Ecto neural progenitor cell (in vitro differentiated cells): ENCODE results near the gene DNMT3A.

Source experiments
- DNase-seq: peaks from one replicate; pipeline ENCODE4 v3.0.0-alpha.2; 2018; ENCODE audit warnings: low spot score

The DNMT3A gene

GRCh38 chr2:25347205-25347815 is 5.6 kb upstream of the DNMT3A start:
- DNase-seq: no peak

- DNase-seq: no peak
Measured at GRCh38 chr2:25343187-25343825, 1.6 kb upstream of the DNMT3A start.

GRCh38 chr2:25342372-25343186 is 854 bp upstream of the DNMT3A start:
- peak; percentile 93 for DNase-seq

DNA sequence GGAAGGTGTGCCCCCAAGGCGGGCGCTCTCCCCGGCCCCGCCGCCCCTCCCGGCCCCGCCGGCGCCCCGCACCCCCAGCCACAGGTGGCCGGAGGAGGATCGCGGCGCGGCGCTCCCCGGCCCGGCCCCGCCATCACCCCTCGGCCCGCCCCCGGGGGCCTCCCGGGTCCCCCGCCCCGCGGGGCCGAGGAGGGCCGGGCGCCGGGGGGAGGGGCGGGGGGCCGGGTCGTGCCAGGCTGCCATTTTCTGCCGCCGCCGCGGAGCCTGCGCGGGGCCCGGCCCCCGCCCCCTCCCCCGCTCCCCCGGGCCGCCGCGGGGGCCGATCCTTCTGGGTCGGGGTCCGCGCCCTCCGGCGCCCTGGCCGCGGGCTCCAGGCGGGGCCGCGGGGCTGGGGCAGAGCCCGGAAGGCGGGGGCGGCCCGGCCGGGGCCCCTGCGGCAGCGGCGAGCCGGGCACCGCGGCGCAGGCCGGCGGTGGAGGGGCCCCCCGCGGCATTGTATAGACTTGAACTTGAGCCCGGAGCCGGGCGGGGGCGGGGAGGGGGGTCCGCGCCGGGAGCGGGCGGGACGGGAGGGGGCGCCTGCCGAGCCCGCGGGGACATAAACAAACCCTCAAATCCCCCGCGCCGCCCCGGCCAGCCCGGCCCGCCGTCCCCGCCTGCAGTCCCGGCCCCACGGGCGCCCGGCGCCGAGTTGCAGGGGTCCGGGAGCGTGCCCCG is 556 bp downstream of the DNMT3A start:
- DNase-seq: no peak

DNA sequence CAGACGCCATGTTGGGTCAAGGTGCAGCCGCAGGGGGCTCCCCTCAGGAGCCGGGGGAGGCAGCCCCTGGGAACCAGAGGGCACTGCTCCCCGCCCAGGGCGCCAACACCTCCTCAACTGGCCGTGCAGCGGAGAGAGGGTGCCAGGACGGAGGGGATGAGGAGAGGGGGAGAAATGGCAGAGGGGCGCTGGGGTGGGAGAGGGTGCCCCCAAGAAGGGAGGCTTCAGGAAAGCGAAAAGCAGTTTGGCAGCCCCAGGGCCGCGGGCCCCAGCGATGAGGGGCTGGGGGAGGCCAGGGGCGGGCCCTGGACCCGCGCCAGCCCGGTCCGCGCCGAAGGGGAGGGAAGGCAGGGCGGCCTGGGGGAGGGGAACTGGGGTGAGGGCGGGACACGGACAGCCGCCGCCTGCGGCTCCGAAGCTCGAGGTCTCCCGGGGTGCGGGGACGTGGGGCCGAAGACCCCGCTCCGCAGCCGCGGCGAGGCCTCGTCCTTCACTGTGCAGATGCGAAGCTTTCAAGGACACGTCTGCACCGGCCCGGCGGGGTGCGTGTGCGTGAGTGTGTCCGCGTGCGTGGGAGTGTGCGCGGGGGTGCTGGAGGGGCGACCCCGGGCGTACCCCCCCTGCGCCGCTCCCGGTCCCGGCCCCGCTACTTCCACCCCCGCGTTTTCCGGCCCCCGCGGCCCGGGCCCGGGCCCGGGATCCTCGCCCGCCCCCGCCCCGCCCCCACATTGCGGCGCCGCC is 1.4 kb downstream of the DNMT3A start:
- peak; percentile 45 for DNase-seq

GRCh38 chr2:25339791-25340180 is 1.9 kb downstream of the DNMT3A start:
- DNase-seq: peak; percentile 58

DNA sequence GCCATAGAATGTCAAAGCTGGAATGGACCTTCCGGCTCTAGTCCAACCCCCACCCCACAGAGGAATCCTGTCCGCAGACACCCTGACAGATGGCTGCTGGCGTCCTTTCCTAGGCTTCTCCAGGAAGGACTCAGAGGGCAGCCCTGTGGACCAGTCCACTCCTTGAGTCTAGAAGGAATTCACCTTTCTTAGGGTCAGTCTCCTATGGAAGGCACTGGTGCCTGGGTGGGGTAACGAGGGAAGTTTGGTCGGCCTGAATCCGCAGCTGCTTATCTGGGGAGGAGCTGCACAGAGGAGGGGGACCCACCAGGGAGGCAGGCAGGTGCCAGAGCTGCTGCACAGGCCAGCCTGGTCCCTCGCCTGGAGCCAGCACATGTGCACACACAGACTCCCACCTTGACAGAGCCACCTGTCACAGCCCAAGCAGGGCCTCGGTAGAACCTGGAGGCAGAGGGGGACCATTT is 2.5 kb downstream of the DNMT3A start:
- no peak for DNase-seq

GRCh38 chr2:25338401-25338800 is 3.3 kb downstream of the DNMT3A start:
- DNase-seq: peak; percentile 42

GRCh38 chr2:25337891-25338290 is 3.8 kb downstream of the DNMT3A start:
- DNase-seq: peak; percentile 41

GRCh38 chr2:25337276-25337675 is 4.4 kb downstream of the DNMT3A start:
- DNase-seq: peak; percentile 37

GRCh38 chr2:25336383-25336841 is 5.3 kb downstream of the DNMT3A start:
- peak; percentile 53 for DNase-seq

DNA sequence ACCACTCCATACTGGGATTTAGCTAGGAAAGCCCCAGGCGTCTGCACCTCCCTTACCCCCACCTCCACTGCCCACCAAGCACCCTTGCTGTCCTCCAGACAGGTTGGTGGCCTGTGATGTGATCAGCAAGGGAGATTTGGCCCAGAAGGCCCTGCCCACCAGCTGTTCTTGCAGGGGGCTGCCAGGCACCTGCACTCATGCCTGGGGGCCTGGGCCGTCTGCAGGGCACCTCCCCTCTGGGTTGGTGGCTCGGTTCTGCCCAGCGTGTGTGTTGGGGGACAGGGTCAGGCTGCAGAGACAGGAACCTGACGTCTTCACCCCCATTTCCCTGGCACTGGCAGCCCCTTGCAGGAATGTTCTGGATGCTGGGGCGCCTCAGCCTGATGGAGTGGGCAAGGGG is 5.8 kb downstream of the DNMT3A start:
- peak; percentile 46 for DNase-seq

GRCh38 chr2:25335204-25335603 is 6.5 kb downstream of the DNMT3A start:
- peak; percentile 43 for DNase-seq

DNA sequence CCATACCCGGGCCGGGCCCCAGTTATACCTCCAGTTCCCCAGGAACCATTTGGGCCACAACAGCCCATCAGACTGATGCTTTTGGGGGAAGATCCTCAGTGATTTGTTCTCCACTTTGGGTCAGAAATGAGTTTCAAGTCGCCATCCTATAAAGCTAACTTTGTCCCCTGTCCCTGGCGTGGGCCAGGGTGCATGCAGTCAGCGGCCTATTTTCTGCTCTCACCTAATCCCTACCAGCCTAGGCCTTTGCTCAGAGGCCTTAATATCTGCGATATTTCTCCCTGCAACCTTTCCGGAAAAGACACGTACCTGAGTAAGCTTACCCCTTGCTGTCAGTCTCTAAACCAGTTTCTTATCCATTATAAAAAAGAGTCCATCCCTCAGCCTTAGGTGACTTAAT is 7.2 kb downstream of the DNMT3A start:
- no peak for DNase-seq

DNA sequence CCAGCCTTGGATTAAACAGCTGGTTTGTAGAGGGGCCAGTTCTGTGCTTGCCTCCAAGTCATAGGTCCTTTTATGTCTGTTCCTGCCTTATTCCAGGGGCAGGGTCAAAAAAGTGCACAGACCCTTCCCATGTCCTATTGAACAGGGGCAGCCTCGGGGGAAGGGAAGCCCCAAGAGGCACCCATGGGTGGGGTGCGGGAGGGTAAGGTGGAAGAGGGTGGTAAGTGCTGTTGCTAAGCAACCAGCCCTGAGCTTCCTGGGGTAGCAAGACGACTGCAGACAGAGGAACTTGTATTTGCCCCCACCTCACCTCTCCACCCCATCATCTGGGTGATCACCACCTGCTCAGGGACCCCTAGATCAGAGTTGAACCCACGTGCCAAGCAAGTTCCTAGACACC is 7.7 kb downstream of the DNMT3A start:
- DNase-seq: no peak

DNA sequence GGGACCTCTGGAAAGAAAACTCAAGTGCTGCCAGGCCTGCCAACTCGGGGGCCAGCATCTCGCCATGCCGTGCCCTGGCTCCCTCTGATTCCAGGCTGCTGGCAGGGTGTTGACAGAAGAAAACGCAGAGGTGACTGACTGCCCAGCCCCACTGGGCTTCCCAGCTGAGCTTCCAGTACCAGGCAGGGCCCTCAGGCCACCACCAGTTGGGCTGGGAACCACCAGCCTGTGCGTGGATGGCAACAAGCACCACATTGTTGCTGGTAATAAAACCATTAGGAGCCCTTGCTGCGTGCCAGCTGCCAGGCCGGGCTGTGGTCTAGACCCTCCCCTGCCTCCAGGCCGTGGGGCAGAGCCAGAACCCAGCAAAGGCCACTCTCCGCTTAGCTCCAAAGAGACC is 9.2 kb downstream of the DNMT3A start:
- no peak for DNase-seq

DNA sequence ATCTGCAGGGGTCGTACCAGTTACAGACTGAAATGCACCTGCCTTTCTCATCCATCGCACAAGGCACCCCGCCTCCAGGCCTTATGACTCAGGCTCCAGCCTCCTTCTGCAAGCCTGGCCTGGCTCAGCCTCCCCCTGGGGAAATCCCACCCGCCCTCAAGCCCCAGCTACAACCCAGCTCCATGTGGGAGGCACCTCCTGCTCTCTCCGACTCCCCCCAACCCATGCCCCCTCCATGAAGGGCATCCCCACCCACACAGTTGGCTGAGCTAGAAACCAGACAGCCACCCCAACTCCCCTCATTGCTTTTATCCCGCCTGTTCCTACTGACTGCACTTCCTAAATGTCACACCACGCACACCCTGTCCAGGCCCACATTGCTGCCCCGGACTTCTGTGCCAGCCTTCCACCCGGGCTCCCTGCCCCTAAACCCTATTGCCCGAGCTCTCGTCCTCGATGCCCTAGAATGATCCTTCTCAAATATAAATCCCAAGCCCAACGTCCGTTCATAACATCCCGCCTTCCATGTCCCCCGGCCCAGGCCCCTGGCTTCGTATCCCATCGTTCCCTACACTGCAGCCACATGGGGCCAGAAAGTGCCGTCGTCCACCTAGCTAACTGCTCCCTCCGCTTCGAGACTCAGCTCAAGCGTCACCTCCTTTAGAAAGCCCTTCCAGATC is 9.9 kb downstream of the DNMT3A start:
- no peak for DNase-seq

DNA sequence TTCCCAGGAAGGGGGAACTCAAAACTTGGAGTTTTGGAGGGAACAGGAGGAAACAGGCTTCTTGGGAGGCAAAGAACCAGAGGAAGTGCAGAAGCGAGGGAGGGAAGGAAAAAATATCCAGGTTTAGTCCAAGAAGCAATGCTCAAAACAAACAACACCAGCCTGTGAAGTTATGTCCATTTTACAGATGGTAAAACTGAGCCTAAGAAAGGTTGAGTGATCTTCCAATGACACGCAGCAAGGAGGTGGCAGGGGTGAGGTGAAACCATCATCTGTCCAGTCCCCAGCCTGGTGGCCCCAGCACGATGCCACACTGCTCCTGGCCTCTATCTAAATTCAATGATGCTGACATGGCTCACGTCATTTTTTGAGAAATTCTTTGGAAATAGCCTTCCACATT is 10.8 kb downstream of the DNMT3A start:
- no peak for DNase-seq

- no peak for DNase-seq
Measured at GRCh38 chr2:25330273-25330672, 11.5 kb downstream of the DNMT3A start.

GRCh38 chr2:25328152-25329085 is 13.3 kb downstream of the DNMT3A start:
- DNase-seq: no peak
